AG20443 (cell line): ENCODE measurements around the gene SLC19A1.

Experiments
- DNase-seq: peaks from one replicate; pipeline ENCODE4 v3.0.0; 2012; ENCODE audit warnings: low spot score, mixed read lengths

SLC19A1 gene

DNA sequence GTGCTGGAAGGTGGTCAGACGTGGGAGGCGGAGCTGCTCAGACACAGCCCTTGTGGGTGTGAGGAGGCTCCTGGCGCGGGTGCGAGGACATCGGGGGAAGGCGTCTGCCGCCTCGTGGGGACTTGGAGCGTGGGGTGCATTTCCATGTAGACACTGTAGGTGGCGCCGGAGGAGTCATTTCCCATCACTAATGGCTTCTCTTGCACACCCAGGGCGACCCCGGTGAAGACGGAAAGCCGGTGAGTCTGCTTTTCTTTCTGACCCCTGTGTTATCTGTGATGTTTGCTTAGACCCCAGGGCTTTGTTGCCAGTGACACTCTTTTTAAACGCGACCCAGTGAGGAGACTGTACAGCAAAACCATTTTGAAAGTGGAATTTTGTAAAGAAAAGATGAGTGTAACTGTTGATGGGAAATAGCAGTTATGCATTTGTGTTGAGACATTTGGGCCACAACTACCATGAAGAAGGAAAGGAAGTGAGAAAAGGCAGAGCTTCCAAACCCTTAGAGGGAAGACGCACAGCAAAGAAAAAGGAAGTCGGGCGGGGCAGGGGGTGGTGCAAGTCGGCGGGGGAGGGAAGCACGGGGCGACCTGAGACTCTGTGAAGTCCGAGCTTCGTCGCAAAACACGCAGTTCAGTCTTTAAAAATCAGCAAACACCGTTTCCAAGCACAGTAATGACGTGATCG lies 64.0 kb downstream of the SLC19A1 start:
- peak; percentile 83 for DNase-seq

GRCh38 chr21:45477176-45478114 lies 64.8 kb downstream of the SLC19A1 start:
- DNase-seq, result no peak

- DNase-seq, result no peak
These were observed 65.7 kb downstream of the SLC19A1 start for GRCh38 chr21:45476582-45476981.

DNA sequence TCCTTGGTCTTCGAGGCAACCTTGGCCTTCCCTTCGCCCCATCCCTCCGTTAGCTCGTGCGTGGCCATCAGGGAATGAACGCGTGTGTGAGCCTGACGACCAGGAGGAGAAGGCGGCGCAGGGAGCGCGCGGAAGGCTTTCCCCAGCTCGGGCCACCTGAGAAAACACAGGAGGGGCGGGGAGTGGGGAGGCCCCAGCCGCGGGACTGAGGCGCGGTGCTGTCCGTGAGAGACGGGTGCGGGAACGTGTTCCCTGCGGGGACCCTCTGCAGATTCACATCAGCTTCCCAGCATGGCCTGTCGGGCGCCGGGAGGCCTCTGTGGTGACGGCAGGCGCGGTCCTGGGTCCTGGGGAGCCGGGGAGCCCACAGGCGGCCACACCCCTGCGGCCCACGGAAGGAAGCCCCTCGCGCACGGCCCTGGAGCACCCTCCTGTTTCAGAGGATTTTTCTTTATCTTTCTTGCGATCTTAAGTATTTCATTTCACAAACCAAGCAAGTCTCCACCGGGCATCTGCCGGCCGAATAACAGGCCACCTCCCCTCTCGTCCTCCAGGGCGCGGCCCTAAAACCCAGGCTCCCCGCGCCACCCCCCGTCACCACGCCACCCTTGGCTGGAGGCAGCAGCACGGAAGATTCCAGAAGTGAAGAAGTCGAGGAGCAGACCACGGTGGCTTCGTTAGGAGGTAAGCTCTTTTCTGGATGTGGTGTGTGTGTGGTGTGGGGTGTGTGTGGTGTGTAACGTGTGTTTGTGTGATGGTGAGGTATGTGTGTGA lies 66.3 kb downstream of the SLC19A1 start:
- DNase-seq, result no peak

- no peak for DNase-seq
These were observed 67.1 kb downstream of the SLC19A1 start for GRCh38 chr21:45475004-45475685.

- DNase-seq, result no peak
These were observed 67.8 kb downstream of the SLC19A1 start for GRCh38 chr21:45474323-45474950.

DNA sequence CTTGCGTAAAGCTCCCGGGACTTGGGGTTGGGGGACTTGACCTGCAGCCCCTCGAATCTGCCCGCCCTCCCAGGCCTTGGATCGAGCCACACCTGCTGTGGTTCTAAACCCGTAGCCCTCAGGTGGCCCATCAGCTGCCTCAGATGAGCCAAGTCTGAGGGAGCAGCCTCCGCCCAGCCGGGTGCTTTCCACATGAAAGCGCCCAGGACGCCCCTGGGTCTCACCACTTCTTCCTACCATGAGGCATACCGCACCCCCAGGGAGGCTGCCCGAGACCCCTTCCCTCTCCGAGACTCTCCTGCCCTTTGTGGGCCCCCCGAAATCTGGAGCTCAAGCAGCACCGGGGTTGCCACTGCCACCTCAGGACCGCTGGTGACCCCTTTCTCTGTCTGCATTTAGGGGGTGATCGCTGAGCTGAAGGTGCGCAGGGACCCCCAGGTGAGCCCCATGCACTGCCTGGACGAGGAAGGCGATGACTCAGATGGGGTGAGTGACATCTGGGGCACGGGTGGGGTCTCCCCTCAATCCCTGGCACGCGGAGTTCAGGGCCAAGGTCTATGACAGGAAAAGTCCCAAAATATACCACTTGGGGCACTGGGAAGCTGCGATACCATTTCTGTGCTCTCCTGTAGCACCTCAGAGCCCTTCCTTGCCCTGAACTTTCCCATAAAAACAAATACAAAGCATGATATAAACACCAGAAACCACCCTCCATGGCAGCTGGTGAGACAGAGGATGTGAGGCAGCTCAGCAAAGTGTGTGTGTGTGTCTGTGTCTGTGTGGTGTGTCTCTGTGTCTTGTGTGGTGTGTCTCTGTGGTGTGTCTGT lies 68.5 kb downstream of the SLC19A1 start:
- no peak for DNase-seq

DNA sequence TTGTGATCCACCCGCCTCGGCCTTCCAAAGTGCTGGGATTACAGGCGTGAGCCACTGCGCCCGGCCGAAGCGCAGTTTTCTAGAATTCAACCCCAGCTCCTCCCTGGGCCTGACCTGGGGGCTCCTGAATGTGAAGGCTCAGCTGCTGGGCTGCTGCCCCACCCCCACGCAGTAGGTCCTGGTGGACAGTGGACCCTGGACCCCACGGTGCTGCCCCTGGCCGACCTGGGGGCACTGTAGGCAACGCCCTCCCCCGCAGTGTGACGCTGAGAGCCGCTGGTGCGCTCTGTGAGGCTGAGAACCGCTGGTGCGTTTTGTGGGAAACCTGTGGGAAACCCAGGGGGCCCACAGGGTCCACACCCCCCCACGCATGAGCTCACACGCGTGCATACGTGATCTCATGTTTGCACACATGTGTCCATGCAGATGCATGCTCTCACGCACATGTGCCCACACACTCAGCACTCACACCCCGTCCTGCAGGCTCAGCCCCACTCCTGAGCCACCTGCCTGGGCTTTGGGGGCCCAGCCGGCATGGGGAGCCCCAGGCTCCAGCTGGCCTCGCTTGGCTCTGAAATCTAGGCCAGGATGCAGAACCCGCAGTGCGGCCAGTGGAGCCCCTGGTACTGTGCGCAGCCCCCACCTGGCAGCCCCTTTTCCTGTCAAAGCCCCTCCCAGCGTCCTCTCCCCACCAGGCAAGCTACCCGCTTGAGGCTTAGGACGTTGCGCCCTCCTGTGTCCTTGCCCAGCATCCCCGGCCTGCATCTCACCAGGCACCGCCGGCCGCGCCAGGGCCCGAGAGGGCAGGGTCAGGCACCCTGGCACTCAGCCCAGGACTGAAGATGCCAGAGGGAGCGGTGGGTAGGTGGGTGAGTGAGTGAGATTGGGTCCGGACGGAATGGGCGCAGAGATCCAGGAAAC lies 69.5 kb downstream of the SLC19A1 start:
- no peak for DNase-seq

GRCh38 chr21:45471525-45472221 lies 70.6 kb downstream of the SLC19A1 start:
- peak; percentile 39 for DNase-seq

DNA sequence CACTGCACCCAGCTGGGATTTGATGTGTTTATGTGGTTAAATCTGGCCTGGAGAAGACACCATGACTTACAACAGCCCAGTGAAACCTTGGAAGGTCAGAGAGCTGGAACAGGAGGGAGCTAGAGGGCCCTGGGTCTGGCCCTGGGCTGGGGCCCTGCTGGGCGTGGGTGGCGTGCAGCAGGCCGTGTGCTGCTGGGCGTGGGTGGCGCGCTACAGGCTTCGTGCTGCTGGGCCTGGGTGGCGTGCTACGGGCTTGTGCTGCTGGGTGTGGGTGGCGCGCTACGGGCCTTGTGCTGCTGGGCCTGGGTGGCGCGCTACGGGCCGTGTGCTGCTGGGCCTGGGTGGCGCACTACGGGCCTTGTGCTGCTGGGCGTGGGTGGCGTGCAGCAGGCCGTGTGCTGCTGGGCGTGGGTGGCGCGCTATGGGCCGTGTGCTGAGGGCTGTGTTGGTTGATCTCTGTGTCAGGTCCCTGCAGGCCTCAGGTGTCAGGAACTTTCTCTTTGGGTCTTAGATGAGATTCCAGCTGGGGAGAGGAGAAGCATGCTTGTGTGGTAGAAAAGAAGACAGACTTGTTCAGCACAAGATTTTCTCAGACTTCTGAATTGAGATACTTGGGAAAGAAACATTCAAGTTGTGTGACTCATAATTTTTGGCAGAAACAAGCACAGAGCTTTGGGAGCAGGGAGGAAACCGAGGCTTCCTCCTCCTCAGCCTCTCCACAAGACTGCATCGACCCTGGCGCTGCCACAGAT lies 71.3 kb downstream of the SLC19A1 start:
- DNase-seq, result peak; percentile 81

- DNase-seq, result no peak
These were observed 72.1 kb downstream of the SLC19A1 start for GRCh38 chr21:45470087-45470515.

DNA sequence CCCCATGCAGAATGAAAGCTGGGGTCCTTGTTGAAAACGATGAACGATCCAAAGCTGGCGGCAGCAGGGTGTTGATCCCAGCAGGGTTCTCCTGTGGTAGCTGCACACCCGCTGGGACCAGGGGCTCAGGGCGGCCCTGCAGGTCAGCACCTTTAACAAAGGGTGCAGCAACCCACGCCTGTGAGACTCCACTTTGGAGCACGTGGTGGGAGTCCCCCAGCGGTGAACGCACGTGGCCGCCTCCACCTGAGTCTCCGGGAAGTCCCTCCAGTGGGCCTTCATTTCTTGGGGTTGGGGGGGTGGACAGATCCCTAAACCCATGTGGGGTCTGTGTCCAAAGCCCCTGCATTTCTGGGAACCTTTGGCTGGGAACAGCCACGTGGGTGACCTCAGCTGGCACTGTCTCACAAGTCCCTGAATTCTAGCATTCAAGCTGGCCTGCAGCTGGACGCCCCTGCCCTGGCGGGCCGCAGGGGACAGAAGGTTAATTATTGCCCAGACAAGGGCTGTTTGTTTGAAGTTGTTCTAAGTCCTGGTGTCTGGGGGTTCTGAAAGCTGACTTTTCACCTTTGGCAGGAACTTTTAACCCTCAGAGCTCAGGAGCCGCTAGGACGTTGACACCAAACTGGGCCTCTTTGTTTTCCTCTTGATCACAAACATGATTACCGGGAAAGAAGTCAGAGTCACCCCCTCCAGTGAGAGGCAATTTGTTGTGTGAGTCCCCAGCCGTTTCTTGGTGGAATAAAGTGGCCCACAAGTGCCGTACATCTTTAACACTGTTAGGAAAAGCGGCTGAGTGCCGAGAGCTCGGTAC lies 72.8 kb downstream of the SLC19A1 start:
- DNase-seq, result no peak

GRCh38 chr21:45468971-45469272 lies 73.3 kb downstream of the SLC19A1 start:
- DNase-seq, result no peak

GRCh38 chr21:45468051-45468970 lies 73.9 kb downstream of the SLC19A1 start:
- no peak for DNase-seq

DNA sequence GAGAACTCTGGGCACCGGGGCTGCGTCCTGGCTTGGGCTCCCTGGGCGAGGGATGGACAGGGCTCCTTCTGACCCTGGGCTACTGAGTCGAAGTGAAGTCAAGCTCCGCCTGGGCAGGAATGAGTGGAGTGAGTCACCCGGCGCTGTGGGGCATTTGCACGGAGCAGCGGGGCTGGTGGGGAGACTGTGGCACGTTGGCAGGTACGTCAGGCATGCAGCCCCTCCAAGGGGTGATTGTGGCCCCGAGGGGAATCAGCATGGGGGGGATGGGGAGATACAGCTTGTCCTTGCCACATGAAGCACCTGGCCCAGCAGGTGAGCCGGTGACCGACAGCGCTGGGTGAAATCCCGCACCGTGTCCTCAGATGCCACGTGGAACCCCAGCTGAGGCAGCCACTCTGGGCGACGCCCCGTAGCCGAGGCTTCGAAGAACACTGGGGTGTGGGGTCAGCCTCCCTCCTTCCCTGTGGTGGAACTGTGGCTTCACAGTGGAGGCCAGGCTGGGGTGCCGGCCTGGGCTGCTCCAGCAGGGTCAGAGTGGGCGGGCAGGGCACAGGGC lies 74.9 kb downstream of the SLC19A1 start:
- DNase-seq, result no peak
